BLaER1 (cell line): ENCODE data around the gene S100A5.

ENCODE experiments used
- H3K27ac ChIP-seq: shearing (Covaris generic); formaldehyde crosslinking; 2 replicates; pipeline ENCODE4 v1.8.1; 2022
- H3K27me3 ChIP-seq: shearing (Covaris generic); formaldehyde crosslinking; 2 replicates; pipeline ENCODE4 v1.8.1; 2022
- H3K36me3 ChIP-seq: shearing (Covaris generic); formaldehyde crosslinking; 2 replicates; pipeline ENCODE4 v1.8.1; 2022
- H3K4me1 ChIP-seq: shearing (Covaris generic); formaldehyde crosslinking; 2 replicates; pipeline ENCODE4 v1.8.1; 2022
- H3K4me2 ChIP-seq: shearing (Covaris generic); formaldehyde crosslinking; 2 replicates; pipeline ENCODE4 v1.8.1; 2022
- H3K4me3 ChIP-seq: shearing (Covaris generic); formaldehyde crosslinking; 2 replicates; pipeline ENCODE4 v1.8.1; 2022
- H3K9ac ChIP-seq: shearing (Covaris generic); formaldehyde crosslinking; 2 replicates; pipeline ENCODE4 v1.8.1; 2022
- H3K9me3 ChIP-seq: shearing (Covaris generic); formaldehyde crosslinking; 2 replicates; pipeline ENCODE4 v1.8.1; 2022
- H4K20me1 ChIP-seq: shearing (Covaris generic); formaldehyde crosslinking; 2 replicates; pipeline ENCODE4 v1.8.1; 2022
- Cebpa-rat ChIP-seq: shearing (Covaris generic); IDR thresholded peaks from 2 replicates; pipeline ENCODE4 v1.8.1; 2022

The S100A5 gene

DNA sequence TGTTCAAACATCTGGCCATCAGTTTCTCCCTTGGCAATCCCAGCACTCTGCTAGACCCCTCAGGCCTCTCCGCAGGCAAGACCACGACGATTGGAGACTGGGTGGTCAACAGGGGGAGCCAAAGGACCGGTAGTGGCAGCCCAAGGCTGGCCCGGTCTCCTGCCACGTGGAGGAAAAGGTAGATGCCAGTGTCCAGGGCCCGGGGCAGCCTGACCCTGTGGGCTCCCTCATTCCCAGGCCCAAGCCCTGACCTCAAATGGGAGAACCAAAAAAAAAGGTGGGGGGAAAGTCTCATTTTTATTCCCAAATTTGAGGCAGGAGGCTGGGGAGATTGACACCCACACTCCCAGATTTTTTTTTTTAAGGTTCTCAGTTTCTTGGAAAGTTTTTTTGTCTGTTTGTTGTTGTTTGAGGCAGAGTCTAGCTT is 29.7 kb downstream of the S100A5 start:
- no peak for TF ChIP-seq Cebpa-rat
- Histone ChIP-seq H3K27ac (no peak overlapping the region), H3K4me3 (no peak overlapping the region), H3K4me2 (peak overlapping the region; percentile 27; the same call in 1 of the 2 replicates), H3K4me1 (peaks cover 36% of the 10 kb centered on the region), H3K9ac (no peak overlapping the region), H3K36me3 (no peaks in the 10 kb centered on the region), H4K20me1 (no peaks in the 10 kb centered on the region), H3K27me3 (no peaks in the 10 kb centered on the region), H3K9me3 (no peaks in the 10 kb centered on the region)

DNA sequence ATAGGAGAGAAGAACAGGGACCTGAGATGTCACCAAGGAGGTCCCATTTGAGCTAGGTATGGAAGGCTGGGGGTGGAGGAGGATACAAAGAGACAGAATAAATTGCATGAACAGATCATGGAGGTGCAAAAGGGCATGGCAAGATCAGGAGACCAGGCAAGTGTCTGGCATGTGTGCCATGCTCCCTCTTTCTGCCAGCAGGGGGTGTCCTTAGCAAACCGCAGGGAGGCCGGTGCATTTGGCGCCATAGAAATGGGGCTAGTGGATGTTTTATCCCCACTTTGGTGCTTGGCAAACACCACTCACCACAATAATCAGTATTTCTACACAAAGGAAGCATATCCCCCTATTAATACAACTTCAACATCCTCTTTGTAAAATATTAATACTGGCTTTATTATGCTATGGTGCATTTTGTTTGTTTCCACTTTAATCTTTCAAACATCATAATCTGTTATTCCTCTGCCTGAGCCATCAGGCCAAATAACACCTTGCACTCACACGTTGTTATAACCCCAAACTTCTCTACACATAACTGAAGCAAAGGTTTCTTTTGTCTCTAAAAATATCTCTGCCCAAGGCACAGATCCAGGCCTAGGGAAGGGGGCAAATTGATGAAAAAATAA is 30.9 kb downstream of the S100A5 start:
- H3K27me3 ChIP-seq: no peaks in the 10 kb centered on the region
- H3K27ac ChIP-seq: no peak overlapping the region
- no peak overlapping the region for H3K4me2 ChIP-seq
- no peaks in the 10 kb centered on the region for H3K9me3 ChIP-seq
- peaks cover 24% of the 10 kb centered on the region for H3K4me1 ChIP-seq
- H3K36me3 ChIP-seq: no peaks in the 10 kb centered on the region
- H3K4me3 ChIP-seq: no peak overlapping the region
- H3K9ac ChIP-seq: no peak overlapping the region
- no peaks in the 10 kb centered on the region for H4K20me1 ChIP-seq
- TF ChIP-seq Cebpa-rat: no peak

DNA sequence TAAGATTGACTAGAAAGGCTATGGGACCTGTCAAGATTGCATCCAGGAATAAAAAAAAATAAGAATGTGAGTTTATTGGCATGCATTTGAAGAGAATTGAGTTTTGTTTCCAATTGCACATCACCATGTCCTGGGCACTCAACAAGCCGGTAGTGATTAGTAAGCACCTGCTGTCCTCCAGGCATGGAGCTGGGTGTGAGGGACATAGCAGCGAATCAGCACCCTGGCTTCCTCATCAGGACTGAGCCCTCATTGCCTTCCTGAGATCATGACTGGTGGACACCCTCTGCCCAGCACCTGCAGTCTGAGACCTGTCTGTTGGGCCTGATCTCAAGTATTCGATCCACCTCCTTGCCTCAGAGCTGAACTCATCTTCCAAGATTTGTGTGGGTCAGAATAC is 31.7 kb downstream of the S100A5 start:
- no peak overlapping the region for H3K4me2 ChIP-seq
- H3K36me3 ChIP-seq: no peaks in the 10 kb centered on the region
- no peaks in the 10 kb centered on the region for H3K27me3 ChIP-seq
- H3K4me3 ChIP-seq: no peak overlapping the region
- no peak for TF ChIP-seq Cebpa-rat
- H3K27ac ChIP-seq: no peak overlapping the region
- no peaks in the 10 kb centered on the region for H3K9me3 ChIP-seq
- peaks cover 24% of the 10 kb centered on the region for H3K4me1 ChIP-seq
- H3K9ac ChIP-seq: no peak overlapping the region
- no peaks in the 10 kb centered on the region for H4K20me1 ChIP-seq

DNA sequence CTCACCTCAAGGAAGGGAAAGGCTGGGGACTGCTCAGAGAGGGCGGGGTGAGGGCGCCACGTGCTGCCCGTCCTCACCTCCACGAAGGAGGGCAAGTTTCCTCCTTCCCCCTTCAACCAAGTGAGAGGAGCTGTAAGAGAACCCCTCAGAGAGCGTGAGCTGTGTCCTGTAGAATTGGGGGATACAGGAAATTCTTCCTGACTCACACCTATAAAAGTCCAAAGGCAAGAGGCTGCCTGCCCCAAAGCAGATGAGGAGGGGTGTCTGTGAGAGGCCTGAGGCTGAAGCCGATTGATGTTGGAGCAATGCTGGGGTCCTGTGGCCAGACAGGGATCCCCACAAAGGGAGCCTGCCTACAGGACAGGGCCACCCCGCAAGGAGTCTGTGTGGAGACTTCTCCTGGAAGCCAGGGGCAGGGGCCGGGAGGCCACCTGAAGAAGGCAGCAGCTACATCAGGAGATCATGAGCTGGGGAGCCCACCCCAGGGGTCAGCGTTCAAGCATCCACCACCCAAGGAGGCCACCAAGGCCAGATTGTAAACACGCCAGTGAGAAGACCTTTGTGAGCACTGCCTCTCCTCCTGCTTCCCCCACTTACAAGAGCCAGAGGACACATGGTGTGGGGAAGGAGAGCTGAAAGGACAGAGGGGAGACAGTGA is 32.7 kb downstream of the S100A5 start:
- Histone ChIP-seq H3K27ac (no peak overlapping the region), H3K36me3 (no peaks in the 10 kb centered on the region), H3K9ac (no peak overlapping the region; the same call in 1 of the 2 replicates), H3K27me3 (no peaks in the 10 kb centered on the region), H3K4me2 (no peak overlapping the region), H3K9me3 (no peaks in the 10 kb centered on the region), H4K20me1 (no peaks in the 10 kb centered on the region), H3K4me1 (peaks cover 20% of the 10 kb centered on the region), H3K4me3 (no peak overlapping the region)
- no peak for TF ChIP-seq Cebpa-rat

DNA sequence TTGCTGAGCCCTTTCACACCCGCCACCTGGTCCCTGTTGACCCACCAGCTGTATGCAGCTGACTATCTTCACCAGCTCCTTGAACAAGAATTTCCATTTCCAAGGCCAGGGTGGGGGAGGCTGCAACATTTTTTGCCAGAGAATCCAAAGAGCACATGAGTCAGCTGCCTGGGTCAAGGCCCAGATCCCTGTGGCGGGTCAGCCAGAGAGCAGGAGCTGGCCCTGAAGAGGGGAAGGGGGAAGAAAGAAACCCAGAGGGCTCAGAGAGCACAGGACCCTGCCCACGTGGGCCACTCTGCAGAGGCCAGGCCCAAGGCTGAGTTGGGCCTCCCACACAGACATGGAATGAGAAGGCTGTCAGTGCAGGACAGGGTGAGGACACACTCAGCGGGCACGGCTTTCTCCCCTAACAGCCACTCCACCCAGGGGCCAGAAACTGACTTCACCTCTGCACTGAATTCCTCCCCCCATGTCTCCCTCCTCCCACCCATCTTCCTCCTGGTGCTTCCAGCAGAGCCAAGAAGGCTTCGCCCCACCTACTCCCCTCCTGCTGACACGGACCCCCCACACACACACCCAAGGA is 33.8 kb downstream of the S100A5 start:
- no peak overlapping the region for H3K27ac ChIP-seq
- no peak overlapping the region for H3K4me3 ChIP-seq
- no peaks in the 10 kb centered on the region for H4K20me1 ChIP-seq
- no peaks in the 10 kb centered on the region for H3K9me3 ChIP-seq
- no peak overlapping the region for H3K9ac ChIP-seq
- H3K4me1 ChIP-seq: peaks cover 15% of the 10 kb centered on the region
- no peak for TF ChIP-seq Cebpa-rat
- no peaks in the 10 kb centered on the region for H3K36me3 ChIP-seq
- no peak overlapping the region for H3K4me2 ChIP-seq
- H3K27me3 ChIP-seq: no peaks in the 10 kb centered on the region

DNA sequence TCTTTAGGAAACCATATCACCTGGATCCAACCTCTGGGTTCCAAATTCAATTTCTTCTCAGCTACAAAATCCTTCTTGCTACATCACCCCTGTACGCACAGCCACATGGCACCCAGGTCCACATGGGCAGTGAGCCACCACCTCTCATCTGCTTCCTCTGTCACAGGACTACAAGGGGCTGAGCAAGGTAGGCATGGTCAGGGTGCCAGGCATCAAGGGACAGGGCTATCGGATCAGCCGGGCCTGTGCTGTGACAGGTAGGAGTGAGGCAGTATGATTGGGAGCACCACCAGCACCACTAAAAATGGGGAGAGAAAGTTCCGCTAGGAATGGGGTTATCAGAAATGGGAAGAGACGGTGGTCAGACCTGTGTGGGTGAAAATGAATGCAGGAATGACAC is 34.3 kb downstream of the S100A5 start:
- H3K9me3 ChIP-seq: no peaks in the 10 kb centered on the region
- TF ChIP-seq Cebpa-rat: no peak
- H3K4me2 ChIP-seq: no peak overlapping the region
- no peaks in the 10 kb centered on the region for H4K20me1 ChIP-seq
- H3K27me3 ChIP-seq: no peaks in the 10 kb centered on the region
- no peaks in the 10 kb centered on the region for H3K36me3 ChIP-seq
- peaks cover 15% of the 10 kb centered on the region for H3K4me1 ChIP-seq
- H3K9ac ChIP-seq: no peak overlapping the region
- H3K4me3 ChIP-seq: no peak overlapping the region
- no peak overlapping the region for H3K27ac ChIP-seq

DNA sequence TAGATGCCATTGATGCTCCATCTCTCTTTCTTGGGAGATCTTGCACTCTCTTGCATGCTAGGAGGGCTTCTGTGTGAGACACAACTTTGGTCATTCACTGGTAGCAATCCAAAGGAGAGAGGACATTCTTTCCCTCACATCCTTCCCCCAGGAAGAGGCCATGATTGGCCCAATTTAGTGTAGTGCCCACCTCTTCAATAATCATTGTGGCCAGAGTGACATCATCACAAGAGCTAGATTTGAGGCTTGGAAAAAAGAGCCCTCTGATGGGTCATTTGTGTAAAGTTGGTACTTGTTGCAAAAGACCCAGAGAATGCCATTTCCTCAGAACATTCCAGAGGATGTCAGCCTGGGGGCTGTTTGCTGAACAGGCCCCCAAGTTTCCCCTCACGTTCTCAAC is 35.2 kb downstream of the S100A5 start:
- no peaks in the 10 kb centered on the region for H3K9me3 ChIP-seq
- H3K9ac ChIP-seq: no peak overlapping the region
- no peaks in the 10 kb centered on the region for H3K36me3 ChIP-seq
- H3K4me1 ChIP-seq: peaks cover 8% of the 10 kb centered on the region
- no peaks in the 10 kb centered on the region for H3K27me3 ChIP-seq
- TF ChIP-seq Cebpa-rat: no peak
- no peak overlapping the region for H3K27ac ChIP-seq
- H3K4me2 ChIP-seq: no peak overlapping the region
- no peaks in the 10 kb centered on the region for H4K20me1 ChIP-seq
- no peak overlapping the region for H3K4me3 ChIP-seq

DNA sequence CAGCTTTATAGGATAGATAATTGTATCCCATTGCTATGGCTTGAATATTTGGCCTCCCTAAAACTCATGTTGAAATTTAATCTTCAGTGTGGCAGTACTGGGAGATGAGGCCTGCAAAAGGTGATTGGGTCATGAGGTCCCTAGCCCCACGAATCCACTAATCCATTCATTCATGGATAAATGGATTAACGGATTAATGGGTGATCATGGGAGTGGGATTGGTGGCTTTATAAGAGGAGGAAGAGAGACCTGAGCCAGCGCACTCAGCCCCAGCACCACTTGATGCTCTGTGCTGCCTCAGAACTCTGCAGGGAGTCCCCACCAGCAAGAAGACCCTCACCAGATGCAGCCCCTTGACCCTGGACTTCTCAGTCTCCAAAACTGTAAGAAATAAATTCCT is 37.0 kb downstream of the S100A5 start:
- Histone ChIP-seq H3K4me3 (no peak overlapping the region), H3K9ac (no peak overlapping the region), H3K27me3 (no peaks in the 10 kb centered on the region), H3K4me1 (peaks cover 4% of the 10 kb centered on the region; the same call in 1 of the 2 replicates), H4K20me1 (no peaks in the 10 kb centered on the region), H3K27ac (no peak overlapping the region), H3K36me3 (no peaks in the 10 kb centered on the region), H3K9me3 (no peaks in the 10 kb centered on the region), H3K4me2 (no peak overlapping the region)
- no peak for TF ChIP-seq Cebpa-rat

DNA sequence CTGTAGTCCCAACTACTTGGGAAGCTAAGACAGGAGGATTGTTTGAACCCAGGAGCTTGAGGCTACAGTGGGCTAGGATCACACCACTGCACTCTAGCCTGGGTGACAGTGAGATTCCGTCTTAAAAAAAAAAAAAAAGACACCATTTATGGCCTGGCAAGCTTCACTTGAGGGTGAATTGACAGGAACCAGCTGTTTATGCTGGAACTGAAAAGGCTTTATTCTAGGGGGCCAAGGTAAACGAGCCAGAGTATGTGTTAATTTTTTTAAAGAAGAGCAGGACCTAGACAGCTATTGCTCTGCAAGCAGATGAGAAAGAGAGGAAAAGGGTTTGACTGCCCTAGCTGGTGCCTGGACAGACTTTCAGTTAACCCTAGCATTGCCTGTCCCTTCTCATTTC is 42.0 kb downstream of the S100A5 start:
- H3K4me3 ChIP-seq: no peak overlapping the region
- no peak for TF ChIP-seq Cebpa-rat

DNA sequence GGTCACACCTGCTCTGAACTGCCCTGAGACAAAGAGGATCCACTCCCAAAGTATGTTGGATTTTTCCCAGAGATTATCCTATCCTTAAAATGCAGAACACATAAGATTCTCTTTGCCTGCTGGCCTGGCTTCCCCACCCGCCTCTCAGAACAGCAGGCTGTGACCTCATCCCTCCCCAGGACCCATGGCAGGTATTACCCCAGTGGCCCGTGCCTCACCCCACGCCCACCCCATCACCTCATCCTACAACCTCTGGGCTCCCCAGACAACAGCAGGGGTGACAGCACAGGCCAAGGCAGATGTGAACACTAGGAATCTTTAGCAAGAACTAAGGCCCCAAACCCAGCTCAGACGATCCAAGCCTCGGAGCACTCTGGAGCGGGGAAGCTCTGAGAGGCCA is 45.2 kb downstream of the S100A5 start:
- H3K9me3 ChIP-seq: no peaks in the 10 kb centered on the region
- TF ChIP-seq Cebpa-rat: no peak
- H3K4me1 ChIP-seq: peaks cover 29% of the 10 kb centered on the region
- H3K27me3 ChIP-seq: no peaks in the 10 kb centered on the region
- H3K4me3 ChIP-seq: no peak overlapping the region
- H3K4me2 ChIP-seq: peak overlapping the region; percentile 75
- H3K36me3 ChIP-seq: no peaks in the 10 kb centered on the region
- H3K9ac ChIP-seq: no peak overlapping the region; the same call in 1 of the 2 replicates
- H3K27ac ChIP-seq: peak overlapping the region; percentile 35; the same call in 1 of the 2 replicates
- no peaks in the 10 kb centered on the region for H4K20me1 ChIP-seq

More for the DNA sequence above, 42.0 kb downstream of the S100A5 start:
- Histone ChIP-seq H3K27ac (no peak overlapping the region), H3K36me3 (no peaks in the 10 kb centered on the region), H3K9me3 (no peaks in the 10 kb centered on the region), H3K4me2 (no peak overlapping the region), H3K27me3 (no peaks in the 10 kb centered on the region), H4K20me1 (no peaks in the 10 kb centered on the region), H3K4me1 (peaks cover 29% of the 10 kb centered on the region), H3K9ac (no peak overlapping the region)
